ENCODE measurements around the gene AOC3. TPM values are rescaled to one million over a fixed set of nuclear protein-coding genes. Genes with fewer than 3 reads are reported as not detected.
A peak's percentile ranks its signal among the peaks of the same experiment; 100 is the strongest.

Gene AOC3
- total and polyA plus RNA-seq, 2 of the 13 experiments (the other 11 are each of a cell fraction or from before 2014, with no cell fraction given) = 8.7 to 51.7 TPM

- TF ChIP-seq ZMAT5 (CRISPR knock-in tag; IDR thresholded peaks at IDR 0.05; ENCODE audit: borderline replicate concordance, low read depth) = no peak
- TF ChIP-seq NFE2L1 (CRISPR knock-in tag; IDR thresholded peaks at IDR 0.05; ENCODE audit: borderline replicate concordance) = no peak
- TF ChIP-seq ZNF572 (CRISPR knock-in tag; IDR thresholded peaks at IDR 0.05) = no peak
- TF ChIP-seq PHF20 (CRISPR knock-in tag; IDR thresholded peaks at IDR 0.05) = no peak
- no peak for TF ChIP-seq POLR2AphosphoS2 (IDR thresholded peaks at IDR 0.05; ENCODE audit: low read depth, low read length)
- TF ChIP-seq ZSCAN20 (CRISPR knock-in tag; IDR thresholded peaks at IDR 0.05; ENCODE audit: borderline replicate concordance) = no peak
- TF ChIP-seq RARA (CRISPR knock-in tag; IDR thresholded peaks at IDR 0.05) = peak; percentile 73
- TF ChIP-seq HIC2 (CRISPR knock-in tag; IDR thresholded peaks at IDR 0.05; ENCODE audit: low read depth) = no peak; the same call in 1 of the 2 replicates
- 0 out of 2 replicates have a peak, but pooled peaks have one; percentile 18 for TF ChIP-seq ZNF431 (CRISPR knock-in tag; IDR thresholded peaks at IDR 0.05; ENCODE audit: borderline replicate concordance, low read depth)
- TF ChIP-seq PHF21A (CRISPR knock-in tag; IDR thresholded peaks at IDR 0.05) = peak; percentile 96
- no peak for TF ChIP-seq ZNF275 (CRISPR knock-in tag; IDR thresholded peaks at IDR 0.05; ENCODE audit: borderline replicate concordance)
- no peak for TF ChIP-seq DDIT3 (CRISPR knock-in tag; IDR thresholded peaks at IDR 0.05)
- 0 out of 2 replicates have a peak, but pooled peaks have one; percentile 12 for TF ChIP-seq ZBTB26 (CRISPR knock-in tag; IDR thresholded peaks at IDR 0.05; ENCODE audit: borderline replicate concordance)
- TF ChIP-seq ZNF772 (CRISPR knock-in tag; IDR thresholded peaks at IDR 0.05) = no peak
- no peak for TF ChIP-seq FOXM1 (CRISPR knock-in tag; IDR thresholded peaks at IDR 0.05)
- no peak for TF ChIP-seq YEATS2 (CRISPR knock-in tag; IDR thresholded peaks at IDR 0.05; ENCODE audit: borderline replicate concordance)
- no peak; a peak in 1 of 4 replicates for TF ChIP-seq KLF16 (CRISPR knock-in tag; IDR thresholded peaks at IDR 0.05)
- no peak for TF ChIP-seq HNRNPH1 (optimal IDR thresholded peaks at IDR 0.05; ENCODE audit: low read depth, low read length)
- TF ChIP-seq FOXP1 (IDR thresholded peaks at IDR 0.05) = no peak
- TF ChIP-seq FOXP1 (CRISPR knock-in tag; IDR thresholded peaks at IDR 0.05) = peak; percentile 37; the same call in 1 of the 2 replicates
- TF ChIP-seq ZNF513 (CRISPR knock-in tag; conservative IDR thresholded peaks at IDR 0.05) = 0 out of 2 replicates have a peak, but pooled peaks have one; percentile 67
- TF ChIP-seq ZNF598 (CRISPR knock-in tag; IDR thresholded peaks at IDR 0.05; ENCODE audit: borderline replicate concordance) = no peak
- no peak for TF ChIP-seq ELF1 (CRISPR knock-in tag; IDR thresholded peaks at IDR 0.05)
Observed at GRCh38 chr17:42878123-42878880, 27.3 kb downstream of the AOC3 start (continued).

Data from HepG2 (cell line).